Activated T-cell treated with anti-CD3 and anti-CD28 coated beads, Interleukin-2, amount 50 U/mL, for 24 hours (primary cell): ENCODE measurements around the gene GNG7.
A peak's percentile ranks its signal among the peaks of the same experiment; 100 is the strongest.
"Not testable (repeated sequence)": the region's sequence is repeated elsewhere in the genome, so short reads cannot be mapped to it uniquely, and the experiment has no call there.

Experiments used
- DNase-seq: peaks from one replicate; pipeline ENCODE4 v3.0.0-alpha.2; 2020
- H3K27ac Mint-ChIP-seq: 2 replicates; pipeline ENCODE4 v1.8.0; 2020; ENCODE audit warnings: mild to moderate bottlenecking, mixed read lengths
- H3K27me3 Mint-ChIP-seq: 2 replicates; pipeline ENCODE4 v1.8.0; 2020; ENCODE audit warnings: mixed read lengths
- H3K36me3 Mint-ChIP-seq: 2 replicates; pipeline ENCODE4 v1.8.0; 2020; ENCODE audit warnings: low read depth, mixed read lengths
- H3K4me1 Mint-ChIP-seq: 2 replicates; pipeline ENCODE4 v1.8.0; 2020; ENCODE audit warnings: low read depth, mixed read lengths
- H3K4me3 Mint-ChIP-seq: 2 replicates; pipeline ENCODE4 v1.8.0; 2020; ENCODE audit warnings: mild to moderate bottlenecking, moderate library complexity, mixed read lengths
- H3K9me3 Mint-ChIP-seq: 2 replicates; pipeline ENCODE4 v1.8.0; 2020; ENCODE audit warnings: mixed read lengths

The GNG7 gene

DNA sequence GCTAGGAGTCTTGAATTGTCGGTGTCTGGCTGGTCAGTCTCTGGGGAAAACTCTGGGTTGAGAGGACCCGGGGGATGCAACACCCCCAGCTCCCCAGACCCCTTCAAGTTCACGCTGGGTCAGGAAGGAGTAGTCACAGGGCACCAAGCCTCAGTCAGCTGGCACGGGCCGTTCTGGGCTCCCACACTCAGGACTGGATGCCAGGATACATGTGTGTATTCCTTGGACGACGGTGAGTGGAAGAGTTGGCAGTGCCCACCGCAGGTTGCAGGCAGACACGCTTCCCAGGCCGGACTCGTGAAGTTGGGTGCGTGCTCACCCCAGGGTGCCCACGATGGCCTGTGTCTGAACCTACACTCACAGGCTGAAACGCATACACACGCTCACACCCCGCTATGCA lies 221.0 kb downstream of the GNG7 start:
- H3K4me3 Mint-ChIP-seq, result no peak overlapping the region
- H3K9me3 Mint-ChIP-seq, result peaks cover 20% of the 10 kb centered on the region
- DNase-seq, result no peak
- peaks cover 25% of the 10 kb centered on the region for H3K36me3 Mint-ChIP-seq
- H3K27ac Mint-ChIP-seq, result no peak overlapping the region
- no peaks in the 10 kb centered on the region for H3K27me3 Mint-ChIP-seq
- peaks cover 22% of the 10 kb centered on the region for H3K4me1 Mint-ChIP-seq

DNA sequence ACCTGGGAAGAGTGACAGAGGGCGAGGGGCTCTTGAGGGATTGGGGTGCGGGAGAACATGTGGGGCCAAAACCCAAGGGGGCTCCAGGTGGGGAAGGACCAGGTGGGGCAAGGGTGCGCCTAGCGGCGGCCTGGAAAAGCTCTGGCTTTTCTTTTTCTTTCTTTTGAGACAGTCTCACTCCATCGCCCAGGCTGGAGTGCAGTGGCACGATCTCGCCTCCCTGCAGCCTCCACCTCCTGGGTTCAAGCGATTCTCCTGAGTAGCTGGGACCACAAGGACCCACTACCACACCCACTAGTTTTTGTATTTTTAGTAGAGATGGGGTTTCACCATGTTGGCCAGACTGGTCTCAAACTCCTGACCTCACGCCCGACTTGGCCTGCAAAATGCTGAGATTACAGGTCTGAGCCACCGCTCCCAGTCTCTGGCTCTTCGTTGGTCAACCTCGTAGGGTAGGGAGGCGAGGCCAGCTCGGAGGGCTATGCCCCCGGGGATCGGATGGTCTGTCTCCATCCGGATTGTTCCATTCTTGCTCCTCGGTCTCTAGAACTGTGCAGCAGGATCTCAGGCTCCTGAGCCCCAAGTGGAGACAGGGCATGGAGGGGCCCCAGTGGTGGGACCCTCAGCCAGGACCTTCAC lies 222.8 kb downstream of the GNG7 start:
- peaks cover 20% of the 10 kb centered on the region for H3K9me3 Mint-ChIP-seq
- H3K36me3 Mint-ChIP-seq, result peaks cover 31% of the 10 kb centered on the region
- H3K27me3 Mint-ChIP-seq, result no peaks in the 10 kb centered on the region
- H3K27ac Mint-ChIP-seq, result peak overlapping the region; percentile 33
- H3K4me1 Mint-ChIP-seq, result peaks cover 26% of the 10 kb centered on the region
- no peak for DNase-seq
- H3K4me3 Mint-ChIP-seq, result peak overlapping the region; percentile 99

DNA sequence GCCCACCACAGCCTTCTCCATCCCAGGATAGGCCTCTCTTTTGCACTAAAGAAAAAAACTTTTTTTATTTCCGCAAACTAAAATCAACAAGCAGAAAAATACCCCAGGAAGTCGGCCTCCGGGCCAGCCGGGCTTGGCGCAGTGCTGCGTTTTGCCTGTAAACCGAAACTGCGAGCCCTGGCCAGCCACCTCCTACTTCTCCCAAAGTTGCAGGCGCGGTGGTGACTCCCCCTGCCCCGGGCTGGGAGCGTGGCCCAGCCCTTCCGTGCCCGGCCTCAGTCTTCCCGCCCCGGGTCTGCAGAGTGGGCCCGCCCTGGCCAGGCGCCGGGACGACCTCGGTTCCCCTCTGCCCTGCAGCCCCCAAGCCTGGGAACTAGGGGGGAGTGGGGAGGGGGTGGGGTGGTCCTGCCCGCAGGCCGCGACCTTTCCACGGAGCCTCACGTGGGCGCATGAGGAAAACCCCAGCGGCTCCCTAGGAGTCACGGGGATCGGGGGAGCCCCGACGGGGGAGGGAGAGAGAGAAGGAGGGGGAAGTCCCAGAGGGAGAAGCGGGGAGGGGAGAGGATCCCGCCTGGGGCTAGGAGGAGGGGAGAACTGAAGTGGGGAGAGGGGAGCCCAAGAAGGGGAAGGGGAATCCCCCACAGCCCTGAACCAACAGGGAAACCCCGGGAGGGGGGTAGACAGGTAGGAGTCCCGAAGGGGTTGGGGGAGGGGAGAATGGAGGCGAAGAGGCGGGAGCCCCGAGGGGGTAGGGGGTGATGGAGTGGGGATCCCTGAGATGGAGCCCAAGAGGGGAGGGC lies 223.5 kb downstream of the GNG7 start:
- Mint-ChIP-seq H3K27ac (peak overlapping the region; percentile 97), H3K4me3 (peak overlapping the region; percentile 99), H3K9me3 (peaks cover 19% of the 10 kb centered on the region), H3K27me3 (no peaks in the 10 kb centered on the region), H3K4me1 (peaks cover 29% of the 10 kb centered on the region), H3K36me3 (peaks cover 31% of the 10 kb centered on the region)
- peak; percentile 74 for DNase-seq

DNA sequence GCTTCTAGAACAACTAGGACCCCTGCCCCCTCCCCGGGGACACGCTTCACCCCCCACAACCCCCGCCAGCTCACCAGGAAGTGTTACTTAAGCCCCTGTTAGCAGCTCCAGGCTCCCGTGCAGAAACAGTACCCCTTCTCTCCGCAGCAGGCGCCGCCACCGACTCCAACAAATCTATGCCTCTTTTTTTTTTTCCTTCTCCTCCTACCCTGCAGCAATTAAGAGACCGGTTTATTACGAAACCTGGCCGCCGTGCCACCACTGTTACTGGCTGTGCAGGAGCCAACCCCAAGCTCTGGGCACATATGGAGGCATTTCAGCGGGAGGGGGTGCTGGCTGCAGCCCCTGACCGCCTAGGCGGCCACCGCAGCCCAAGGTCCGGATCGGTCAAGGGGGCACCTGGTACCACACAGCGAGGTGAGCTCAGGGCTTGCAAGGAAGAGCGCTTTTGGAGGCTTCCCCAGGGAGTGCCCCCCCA lies 224.2 kb downstream of the GNG7 start:
- Mint-ChIP-seq H3K4me3 (peak overlapping the region; percentile 99), H3K36me3 (peaks cover 31% of the 10 kb centered on the region), H3K27ac (peak overlapping the region; percentile 97), H3K4me1 (peaks cover 29% of the 10 kb centered on the region), H3K9me3 (peaks cover 16% of the 10 kb centered on the region), H3K27me3 (no peaks in the 10 kb centered on the region)
- DNase-seq, result peak; percentile 58

DNA sequence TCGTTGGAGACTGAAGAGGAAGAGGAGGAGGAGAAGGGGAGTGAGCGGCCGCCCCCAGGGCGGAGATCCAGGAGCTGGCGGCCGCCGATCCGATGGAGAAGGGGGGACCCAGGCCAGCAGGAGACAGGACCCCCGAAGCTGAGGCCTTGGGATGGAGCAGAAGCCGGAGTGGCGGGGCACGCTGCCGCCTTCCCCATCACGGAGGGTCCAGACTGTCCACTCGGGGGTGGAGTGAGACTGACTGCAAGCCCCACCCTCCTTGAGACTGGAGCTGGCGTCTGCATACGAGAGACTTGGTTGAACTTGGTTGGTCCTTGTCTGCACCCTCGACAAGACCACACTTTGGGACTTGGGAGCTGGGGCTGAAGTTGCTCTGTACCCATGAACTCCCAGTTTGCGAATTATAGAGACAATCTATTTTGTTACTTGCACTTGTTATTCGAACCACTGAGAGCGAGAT lies 224.7 kb downstream of the GNG7 start:
- peak; percentile 59 for DNase-seq
- Mint-ChIP-seq H3K27ac (peak overlapping the region; percentile 97), H3K9me3 (peaks cover 12% of the 10 kb centered on the region), H3K4me3 (peak overlapping the region; percentile 99), H3K4me1 (peaks cover 29% of the 10 kb centered on the region), H3K27me3 (no peaks in the 10 kb centered on the region), H3K36me3 (peaks cover 31% of the 10 kb centered on the region)

DNA sequence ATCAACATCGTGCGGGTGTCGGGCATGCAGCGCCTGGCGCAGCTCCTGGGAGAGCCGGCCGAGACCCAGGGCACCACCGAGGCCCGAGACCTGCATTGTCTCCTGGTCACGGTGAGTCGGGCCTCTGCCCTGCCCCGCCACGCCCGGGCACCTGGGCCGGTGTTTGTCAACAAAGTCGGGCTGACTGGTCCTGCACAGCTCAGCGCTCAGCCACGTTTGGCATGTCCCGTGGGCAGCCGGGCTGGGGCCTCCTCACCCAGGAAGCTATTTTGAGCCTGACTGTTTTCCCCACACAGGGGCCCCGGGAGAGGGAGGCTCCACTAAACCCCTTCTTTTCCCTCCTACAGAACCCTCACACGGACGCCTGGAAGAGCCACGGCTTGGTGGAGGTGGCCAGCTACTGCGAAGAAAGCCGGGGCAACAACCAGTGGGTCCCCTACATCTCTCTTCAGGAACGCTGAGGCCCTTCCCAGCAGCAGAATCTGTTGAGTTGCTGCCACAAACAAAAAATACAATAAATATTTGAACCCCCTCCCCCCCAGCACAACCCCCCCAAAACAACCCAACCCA lies 225.3 kb downstream of the GNG7 start:
- Mint-ChIP-seq H3K27me3 (no peaks in the 10 kb centered on the region), H3K36me3 (peaks cover 29% of the 10 kb centered on the region), H3K9me3 (peaks cover 9% of the 10 kb centered on the region), H3K4me1 (peaks cover 29% of the 10 kb centered on the region), H3K27ac (peak overlapping the region; percentile 97), H3K4me3 (peak overlapping the region; percentile 99)
- DNase-seq, result no peak

DNA sequence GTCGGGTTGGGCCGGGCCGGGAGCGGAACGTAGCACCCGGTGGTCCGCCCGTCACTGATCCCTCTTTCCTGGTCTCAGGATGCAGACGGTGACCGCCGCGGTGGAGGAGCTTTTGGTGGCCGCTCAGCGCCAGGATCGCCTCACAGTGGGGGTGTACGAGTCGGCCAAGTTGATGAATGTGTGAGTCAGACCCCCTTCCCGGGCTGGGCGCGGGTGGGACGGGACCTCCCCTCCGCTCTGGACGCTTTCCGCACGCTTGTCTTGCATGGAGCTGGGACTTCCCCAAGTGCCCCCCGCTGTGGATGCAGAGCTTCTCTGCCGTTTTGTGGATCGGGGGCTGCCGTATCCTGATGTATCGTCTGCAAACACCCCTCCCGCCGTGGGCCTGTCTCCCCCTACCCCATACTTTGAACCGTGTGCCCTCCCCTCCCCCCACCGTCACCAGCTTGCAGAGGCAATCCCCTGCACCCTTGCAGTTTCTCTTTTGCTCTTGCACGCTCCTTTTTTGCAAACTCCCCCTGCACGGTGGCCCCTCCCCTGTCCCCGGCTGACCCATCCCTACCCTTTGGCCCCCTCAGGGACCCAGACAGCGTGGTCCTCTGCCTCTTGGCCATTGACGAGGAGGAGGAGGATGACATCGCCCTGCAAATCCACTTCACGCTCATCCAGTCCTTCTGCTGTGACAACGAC lies 225.9 kb downstream of the GNG7 start:
- H3K4me3 Mint-ChIP-seq, result peak overlapping the region; percentile 99
- H3K36me3 Mint-ChIP-seq, result peaks cover 29% of the 10 kb centered on the region
- DNase-seq, result peak; percentile 83
- H3K27ac Mint-ChIP-seq, result peak overlapping the region; percentile 97
- peaks cover 29% of the 10 kb centered on the region for H3K4me1 Mint-ChIP-seq
- no peaks in the 10 kb centered on the region for H3K27me3 Mint-ChIP-seq
- peaks cover 4% of the 10 kb centered on the region for H3K9me3 Mint-ChIP-seq

DNA sequence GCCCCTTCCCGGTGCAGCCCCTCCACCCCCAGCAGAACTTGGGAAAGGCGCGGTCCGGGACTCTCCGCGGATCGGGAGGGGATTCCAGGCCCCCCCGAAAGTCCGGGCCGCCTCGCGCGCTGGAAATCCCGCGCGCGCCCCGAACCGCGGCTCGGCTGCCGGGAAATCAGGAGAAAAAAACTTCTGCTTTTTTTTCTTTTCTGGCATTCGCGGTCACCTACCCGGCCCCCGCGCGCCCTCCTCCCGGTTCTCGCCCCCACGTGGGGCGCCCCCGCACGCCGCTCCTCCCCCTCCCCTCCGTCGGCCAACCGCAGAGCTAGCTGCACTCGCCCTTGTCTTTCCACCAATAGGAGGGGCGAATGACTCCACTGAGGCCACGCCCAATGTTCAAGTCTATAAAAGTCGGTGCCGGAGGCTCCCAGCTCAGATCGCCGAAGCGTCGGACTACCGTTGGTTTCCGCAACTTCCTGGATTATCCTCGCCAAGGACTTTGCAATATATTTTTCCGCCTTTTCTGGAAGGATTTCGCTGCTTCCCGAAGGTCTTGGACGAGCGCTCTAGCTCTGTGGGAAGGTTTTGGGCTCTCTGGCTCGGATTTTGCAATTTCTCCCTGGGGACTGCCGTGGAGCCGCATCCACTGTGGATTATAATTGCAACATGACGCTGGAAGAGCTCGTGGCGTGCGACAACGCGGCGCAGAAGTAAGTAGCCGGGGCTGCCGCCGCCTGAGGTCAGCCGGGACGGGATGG lies 226.6 kb downstream of the GNG7 start, which contains the start of gene GADD45B:
Gene GADD45B (plus strand): TSS at position 426 of the 749 bp plus-strand sequence. CDS start 232 bp downstream, at position 658.
- H3K27ac Mint-ChIP-seq, result peak within 1 kb of the TSS; percentile 97
- DNase-seq, result peak; percentile 97
- peaks cover 31% of the 10 kb centered on the region for H3K4me1 Mint-ChIP-seq
- peaks cover 29% of the 10 kb centered on the region for H3K36me3 Mint-ChIP-seq
- no peaks in the 10 kb centered on the region for H3K9me3 Mint-ChIP-seq
- H3K27me3 Mint-ChIP-seq, result no peaks in the 10 kb centered on the region
- H3K4me3 Mint-ChIP-seq, result peak within 1 kb of the TSS; percentile 99

DNA sequence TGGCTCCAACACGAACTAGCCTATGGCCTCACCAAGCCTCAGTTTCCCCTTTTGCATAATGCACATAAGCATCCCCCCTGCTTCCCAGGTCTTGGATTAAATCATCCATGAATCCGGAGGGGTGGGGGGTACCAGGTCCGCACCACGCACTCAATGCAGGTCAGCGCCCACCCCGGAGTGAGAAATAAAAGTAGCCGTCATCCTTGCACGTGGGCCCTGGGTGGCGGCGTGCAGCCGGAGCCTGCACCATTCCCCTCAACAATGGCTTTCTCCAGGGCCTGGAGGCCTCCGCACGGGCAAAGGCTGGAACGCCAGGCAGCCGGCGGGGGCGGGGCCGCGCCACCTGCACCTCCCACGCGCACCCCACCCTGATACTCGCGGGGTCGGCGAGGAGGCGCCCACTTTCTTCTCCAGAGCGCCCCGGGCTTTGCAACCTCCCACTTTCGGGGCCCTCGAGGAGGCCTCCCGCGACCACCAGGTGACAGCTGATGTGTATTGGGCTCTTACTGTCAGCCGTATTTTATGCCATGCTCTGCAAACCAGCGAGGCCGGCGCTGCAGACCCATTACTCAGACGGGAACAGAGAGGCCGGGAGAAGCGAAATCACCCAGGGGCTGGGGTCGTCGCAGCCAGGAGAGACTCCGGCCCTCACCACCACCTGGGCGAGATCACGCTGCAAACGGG lies 227.3 kb downstream of the GNG7 start:
- H3K36me3 Mint-ChIP-seq, result peaks cover 29% of the 10 kb centered on the region
- peaks cover 31% of the 10 kb centered on the region for H3K4me1 Mint-ChIP-seq
- peak overlapping the region; percentile 99 for H3K4me3 Mint-ChIP-seq
- H3K27ac Mint-ChIP-seq, result peak overlapping the region; percentile 97
- H3K9me3 Mint-ChIP-seq, result no peaks in the 10 kb centered on the region
- DNase-seq, result peak; percentile 84
- no peaks in the 10 kb centered on the region for H3K27me3 Mint-ChIP-seq

DNA sequence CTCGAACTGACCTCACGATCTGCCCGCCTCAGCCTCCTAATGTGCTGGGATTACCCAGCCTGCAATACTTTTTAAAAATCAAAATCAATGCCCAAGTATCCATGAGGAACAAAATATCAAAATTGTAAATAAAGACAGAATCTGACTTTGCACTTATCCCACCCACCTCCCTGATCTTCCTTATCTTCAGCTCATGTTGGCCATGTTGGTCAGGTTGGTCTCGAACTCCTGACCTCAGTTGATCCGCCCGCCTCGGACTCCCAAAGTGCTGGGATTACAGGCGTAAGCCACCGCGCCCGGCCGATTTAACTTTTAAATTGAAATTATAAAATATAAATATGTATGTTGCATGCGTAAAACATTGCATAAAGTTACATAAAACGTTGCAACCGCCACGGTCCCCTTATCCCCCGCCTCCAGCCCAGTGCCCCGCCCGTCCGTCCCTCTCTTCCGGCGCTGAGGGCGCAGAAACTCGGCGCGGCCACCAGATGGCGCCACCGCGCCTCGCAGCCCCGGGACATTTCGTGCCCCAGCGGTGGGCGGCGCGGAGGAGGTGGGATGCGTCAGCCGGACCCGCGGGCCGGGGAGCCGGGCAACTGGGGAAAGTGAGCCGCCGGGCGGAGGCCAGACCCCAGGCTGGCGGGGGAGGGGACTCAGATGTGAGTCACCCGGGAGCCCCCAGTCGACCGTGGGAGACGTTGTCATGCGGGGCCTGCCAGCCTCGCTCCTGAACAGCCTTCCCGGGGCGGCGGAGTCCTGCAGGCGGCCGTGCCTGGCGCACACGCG lies 228.1 kb downstream of the GNG7 start:
- H3K36me3 Mint-ChIP-seq, result peaks cover 29% of the 10 kb centered on the region
- peaks cover 29% of the 10 kb centered on the region for H3K4me1 Mint-ChIP-seq
- DNase-seq, result peak; percentile 95
- H3K4me3 Mint-ChIP-seq, result peak overlapping the region; percentile 99
- H3K27ac Mint-ChIP-seq, result peak overlapping the region; percentile 97
- no peaks in the 10 kb centered on the region for H3K9me3 Mint-ChIP-seq
- no peaks in the 10 kb centered on the region for H3K27me3 Mint-ChIP-seq

DNA sequence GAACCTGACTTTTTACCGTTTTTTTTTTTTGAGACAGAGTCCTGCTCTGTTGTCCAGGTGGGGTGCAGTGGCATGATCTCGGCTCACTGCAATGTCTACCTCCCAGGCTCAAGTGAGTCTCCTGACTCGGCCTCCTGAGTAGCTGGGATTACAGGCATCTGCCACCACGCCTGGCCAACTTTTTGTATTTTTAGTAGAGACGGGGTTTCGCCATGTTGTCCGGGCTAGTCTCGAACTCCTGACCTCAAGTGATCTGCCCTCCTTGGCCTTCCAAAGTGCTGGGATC lies 232.6 kb downstream of the GNG7 start:
- not testable (repeated sequence) for H3K9me3 Mint-ChIP-seq, H3K4me3 Mint-ChIP-seq, H3K36me3 Mint-ChIP-seq, DNase-seq, H3K27me3 Mint-ChIP-seq
- Mint-ChIP-seq H3K27ac (peak overlapping the region; percentile 77), H3K4me1 (peaks cover 16% of the 10 kb centered on the region)

DNA sequence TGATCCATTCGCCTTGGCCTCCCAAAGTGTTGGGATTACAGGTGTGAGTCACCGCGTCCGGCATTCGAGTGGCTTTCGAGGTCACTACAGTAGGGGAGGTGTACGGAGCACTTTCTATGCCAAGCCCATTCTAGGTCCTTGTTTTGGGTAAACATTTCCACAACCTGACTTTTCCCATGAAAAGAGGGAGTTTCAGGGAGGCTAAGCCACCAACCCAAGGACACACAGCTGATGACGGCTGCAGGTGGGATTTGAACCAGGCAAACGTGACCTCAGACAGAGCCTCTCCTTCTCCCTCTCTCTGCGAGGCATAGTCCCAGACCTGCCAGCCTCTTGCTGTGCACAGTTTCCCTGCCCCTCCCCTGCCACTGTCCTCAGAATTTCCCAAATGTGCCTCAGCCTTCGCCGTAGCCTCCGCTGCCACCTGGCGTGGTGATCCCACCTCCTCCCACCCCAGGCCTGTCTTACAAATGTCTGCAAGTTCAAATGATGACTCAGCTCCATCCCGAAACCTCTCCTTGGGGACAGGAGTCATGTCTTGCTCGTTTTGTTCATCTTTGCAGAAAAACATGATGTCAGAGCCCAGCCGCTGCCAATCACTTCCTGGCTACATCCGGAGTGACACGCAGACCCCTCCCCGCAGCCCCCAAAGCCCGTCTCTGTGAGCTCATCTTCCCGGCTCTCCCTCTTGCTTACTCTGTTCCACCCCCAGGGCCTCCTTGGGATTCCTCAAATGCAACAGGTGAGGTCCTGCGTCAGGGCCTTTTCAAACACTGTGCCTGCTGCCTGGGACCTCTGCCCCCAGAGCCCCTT lies 233.2 kb downstream of the GNG7 start:
- peak; percentile 55 for DNase-seq
- no peaks in the 10 kb centered on the region for H3K27me3 Mint-ChIP-seq
- no peak overlapping the region for H3K4me3 Mint-ChIP-seq
- peak overlapping the region; percentile 77 for H3K27ac Mint-ChIP-seq
- peaks cover 15% of the 10 kb centered on the region for H3K4me1 Mint-ChIP-seq
- H3K36me3 Mint-ChIP-seq, result no peaks in the 10 kb centered on the region
- H3K9me3 Mint-ChIP-seq, result no peaks in the 10 kb centered on the region
